ENCODE results near the gene MOGAT2.
"Not testable (repeated sequence)": the region's sequence is repeated elsewhere in the genome, so short reads cannot be mapped to it uniquely, and the experiment has no call there.

MOGAT2 gene

DNA sequence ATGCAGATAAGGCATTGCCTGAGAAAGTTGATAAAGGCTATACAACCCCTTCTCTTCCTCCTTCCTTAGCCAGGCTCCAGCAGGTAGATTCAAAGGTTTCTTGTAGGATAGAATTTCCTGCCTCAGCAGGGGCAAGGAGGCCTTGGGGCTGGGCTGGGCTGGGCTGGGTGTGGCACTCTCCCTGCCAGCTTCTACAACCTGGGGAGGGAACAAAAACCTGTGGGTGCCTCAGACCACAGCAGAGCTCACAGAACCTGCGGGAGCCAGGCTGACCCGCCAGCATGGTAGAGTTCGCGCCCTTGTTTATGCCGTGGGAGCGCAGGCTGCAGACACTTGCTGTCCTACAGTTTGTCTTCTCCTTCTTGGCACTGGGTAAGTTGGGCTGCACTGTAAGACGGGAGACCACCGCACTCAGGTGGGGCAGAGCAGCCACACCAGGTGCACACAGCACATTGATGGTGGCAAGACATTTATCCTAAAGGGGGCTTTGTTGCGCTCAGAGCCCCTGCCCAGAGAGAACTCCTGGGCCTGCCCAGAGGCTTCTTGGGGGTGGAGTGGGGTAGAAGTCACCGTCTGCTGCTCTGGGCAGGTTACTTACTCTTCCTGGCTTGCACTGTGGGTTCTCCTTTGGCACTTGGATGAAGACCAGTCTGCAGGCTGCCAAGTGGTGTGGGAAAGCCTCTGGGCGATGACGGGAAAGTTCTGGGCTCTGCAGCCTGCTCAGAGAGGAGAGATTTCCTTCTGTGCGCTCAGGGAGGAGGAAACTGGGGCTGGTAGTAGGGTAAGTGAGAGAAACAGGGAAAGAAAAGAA lies at the start of gene MOGAT2:
Gene MOGAT2, plus strand, starts transcription at position 231 of the 811 bp plus-strand sequence. Its CDS starts 51 bp downstream, at position 282.
- DNase-seq, result no peak

DNA sequence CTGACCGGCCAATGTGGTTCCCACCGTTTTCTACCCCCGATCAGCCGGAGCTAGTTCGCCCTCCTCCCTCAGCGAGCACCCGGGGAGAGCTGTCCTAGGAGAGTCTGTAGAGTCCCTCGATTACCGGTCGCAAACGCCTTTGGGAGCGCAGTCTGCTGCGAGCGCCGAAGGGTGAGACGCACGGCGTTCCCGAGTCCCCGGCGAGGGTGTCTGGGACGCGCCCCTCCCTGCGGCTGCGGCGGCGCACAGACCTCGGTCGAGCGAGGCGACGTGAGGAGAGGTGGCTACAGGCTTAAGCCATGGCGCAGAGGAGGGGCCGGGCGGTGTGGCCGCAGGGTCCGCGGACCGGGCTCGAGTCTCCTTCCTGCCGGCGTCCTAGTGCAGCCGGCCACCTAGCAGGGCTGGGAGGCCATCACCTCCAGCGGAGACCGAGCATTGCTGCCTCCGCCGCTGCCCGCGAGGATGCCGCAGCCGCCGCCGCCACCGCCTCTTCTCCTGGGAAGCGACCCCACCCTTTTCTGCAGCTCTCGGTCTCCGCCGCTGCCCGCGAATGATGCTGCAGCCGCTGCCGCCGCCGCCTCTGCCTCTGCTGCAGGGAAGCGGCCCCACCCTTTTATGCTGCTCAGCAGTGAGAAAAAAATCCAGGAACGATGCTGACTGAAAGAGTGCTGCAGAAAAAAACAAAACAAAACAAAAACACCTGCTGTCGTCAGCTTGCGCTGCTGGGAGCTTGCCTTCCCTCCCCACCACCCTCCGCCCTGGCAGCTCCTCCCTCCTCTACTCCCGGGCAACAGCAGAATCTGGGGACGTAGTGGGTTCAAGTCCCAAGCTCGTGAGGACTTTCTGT lies 49.0 kb upstream of the MOGAT2 start, which contains the start of gene MAP6:
Gene MAP6, minus strand, starts transcription at position 588 of the 847 bp plus-strand sequence. CDS start 669 bp downstream, outside the sequence.
- peak; percentile 84 for DNase-seq

DNA sequence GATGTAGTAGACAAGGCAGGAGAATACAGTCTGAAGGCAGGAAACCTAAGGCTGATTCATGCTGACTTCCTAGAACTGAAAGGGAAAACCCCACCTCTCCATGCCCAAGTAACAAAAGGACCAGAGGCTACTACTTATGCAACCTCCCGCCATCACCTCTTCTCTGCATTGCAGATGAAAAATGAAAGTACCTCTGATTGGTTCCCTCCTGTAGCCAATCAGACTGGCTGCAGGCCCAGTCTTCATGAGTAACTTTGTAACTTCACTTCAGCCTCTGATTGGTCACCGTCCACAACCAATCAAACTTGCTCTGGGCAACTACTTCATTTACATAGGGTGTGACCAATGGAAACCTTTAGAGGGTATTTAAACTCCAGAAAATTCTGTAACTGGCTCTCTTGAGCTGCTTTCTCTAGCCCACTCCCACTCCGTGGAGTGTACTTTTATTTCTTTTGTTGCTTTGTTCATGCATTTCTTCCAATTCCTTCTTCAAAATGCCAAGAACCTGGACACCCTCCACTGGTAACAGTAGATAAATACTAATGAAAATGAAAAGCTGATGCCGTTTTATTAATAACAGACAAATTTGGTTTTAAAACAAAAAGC lies 43.6 kb upstream of the MOGAT2 start:
- no peak for DNase-seq

DNA sequence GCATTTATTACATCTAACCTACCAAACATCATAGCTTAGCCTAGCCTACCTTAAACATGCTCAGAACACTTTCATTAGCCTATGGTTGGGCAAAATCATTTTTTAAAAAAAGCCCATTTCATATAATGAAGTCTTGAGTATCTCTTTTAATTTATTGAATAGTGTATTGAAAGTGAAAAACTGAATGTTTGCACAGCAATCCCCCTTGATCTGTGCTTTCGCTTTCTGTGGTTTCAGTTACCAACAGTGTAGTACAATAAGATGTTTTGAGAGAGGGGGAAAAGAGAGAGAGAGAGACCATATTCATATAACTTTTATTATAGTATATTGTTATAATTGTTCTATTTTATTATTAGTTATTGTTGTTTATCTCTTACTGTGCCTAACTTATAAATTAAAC lies 40.4 kb upstream of the MOGAT2 start:
- no peak for DNase-seq

DNA sequence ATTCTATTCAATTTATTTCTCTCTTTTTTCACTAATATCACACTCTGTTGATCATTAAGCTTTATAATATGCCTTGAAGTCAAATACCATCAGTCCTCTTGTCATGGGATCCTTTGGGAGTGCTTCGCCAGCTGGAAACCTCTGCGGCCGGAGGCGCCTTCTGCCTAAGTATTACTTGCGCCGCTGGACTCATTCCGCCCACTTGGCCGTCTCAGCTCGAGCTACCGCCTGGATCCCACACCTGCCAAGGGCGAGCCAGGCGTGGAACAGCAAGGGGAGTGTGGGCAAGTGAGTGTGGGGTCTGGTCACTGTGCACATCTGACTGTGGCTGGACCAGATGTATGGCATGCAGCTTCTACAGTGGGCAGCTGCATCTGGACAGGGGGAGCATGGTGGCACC lies 39.7 kb upstream of the MOGAT2 start:
- DNase-seq, result no peak

DNA sequence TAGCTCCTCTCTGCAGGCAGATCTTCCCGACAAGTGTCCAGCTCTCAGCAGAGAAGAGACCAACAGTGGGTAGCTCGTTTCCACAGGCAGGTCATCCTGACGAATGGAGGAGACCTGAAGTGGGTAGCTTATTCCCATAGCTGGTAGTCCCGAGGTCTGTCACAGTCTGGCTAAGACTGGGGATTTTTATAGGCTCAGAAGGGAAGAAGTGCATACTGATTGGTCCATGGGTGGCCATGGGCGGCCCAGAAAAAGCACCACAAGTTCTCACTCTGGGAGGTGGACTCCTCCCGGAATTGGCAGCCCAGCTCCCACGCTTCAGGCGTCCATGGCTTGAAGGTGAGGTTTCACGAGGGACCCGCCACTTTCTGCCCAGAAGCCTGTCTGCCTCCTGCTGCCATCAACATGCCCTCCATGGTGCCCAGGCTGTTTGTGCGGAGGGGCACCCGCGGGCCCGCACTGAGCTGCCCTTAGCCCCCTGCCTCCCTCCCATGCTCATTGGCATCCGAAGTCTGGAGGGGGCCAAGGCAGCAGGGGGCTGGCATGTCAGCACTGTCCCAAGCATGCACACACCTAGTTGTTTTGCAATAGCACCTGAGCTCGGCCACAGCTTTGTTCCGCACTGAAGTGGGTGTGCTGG lies 38.9 kb upstream of the MOGAT2 start:
- no peak for DNase-seq

DNA sequence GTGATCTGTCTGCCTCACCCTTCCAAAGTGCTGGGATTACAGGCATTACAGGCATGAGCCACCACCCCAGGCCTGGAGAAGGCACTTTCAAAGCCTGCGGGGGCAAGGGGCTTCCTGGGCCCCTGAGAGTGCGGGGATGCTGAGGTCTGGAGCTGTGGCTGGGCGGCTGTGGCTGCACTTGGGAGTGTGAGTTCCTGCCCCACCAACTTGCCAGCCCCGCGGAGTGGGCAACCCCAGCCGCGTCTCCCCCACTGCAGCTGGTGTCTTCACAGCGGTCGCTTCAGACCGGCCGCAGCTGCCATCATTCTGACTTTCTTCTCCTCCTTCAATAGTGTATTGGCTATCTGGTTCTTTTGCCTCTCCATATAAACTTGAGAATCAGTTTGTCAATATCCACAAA lies 38.1 kb upstream of the MOGAT2 start:
- DNase-seq, result no peak

DNA sequence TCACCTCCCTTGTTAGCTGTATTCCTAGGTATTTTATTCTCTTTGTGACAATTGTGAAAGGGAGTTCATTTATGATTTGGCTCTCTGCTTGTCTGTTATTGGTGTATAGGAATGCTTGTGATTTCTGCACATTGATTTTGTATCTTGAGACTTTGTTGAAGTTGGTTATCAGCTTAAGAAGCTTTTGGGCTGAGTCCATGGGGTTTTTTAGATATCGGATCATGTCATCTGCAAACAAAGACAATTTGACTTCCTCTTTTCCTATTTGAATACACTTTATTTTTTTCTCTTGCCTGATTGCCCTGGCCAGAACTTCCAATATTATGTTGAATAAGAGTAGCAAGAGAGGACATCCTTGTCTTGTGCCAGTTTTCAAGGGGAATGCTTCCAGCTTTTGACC lies 33.8 kb upstream of the MOGAT2 start:
- DNase-seq, result not testable (repeated sequence)

DNA sequence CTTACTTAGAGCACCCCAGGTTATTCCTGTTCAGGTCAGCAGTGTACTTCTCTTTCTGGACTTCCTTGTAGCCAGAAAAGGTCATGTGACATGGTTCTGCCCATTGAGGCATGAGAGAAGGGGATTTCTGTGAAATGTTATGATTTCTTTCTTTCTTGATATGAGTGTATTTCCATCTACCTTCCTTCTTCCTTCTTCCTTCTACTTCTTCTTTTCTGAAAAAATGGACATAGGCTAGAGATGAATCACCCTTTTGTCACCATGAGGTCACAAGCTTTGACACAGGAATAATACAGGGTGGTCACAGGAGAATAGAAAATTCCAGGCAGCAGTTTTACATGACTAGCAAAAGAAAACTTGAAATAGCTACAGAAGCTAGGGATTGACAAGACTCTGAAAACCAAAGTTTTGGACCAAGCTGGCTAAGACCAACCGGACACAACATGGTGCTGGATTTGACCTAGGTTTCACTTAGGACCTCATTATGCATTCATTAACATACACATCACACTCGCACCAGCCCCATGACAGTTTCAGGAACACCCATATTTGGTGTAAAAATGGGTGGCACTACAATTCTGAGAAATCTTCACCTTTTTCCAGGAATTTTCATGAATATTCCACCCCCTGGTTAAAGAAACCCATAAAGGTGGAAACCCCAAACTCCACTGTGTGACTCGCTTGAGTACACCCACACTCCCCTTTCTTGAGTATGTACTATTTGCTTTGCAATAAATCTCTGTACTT lies 27.6 kb upstream of the MOGAT2 start:
- no peak for DNase-seq

DNA sequence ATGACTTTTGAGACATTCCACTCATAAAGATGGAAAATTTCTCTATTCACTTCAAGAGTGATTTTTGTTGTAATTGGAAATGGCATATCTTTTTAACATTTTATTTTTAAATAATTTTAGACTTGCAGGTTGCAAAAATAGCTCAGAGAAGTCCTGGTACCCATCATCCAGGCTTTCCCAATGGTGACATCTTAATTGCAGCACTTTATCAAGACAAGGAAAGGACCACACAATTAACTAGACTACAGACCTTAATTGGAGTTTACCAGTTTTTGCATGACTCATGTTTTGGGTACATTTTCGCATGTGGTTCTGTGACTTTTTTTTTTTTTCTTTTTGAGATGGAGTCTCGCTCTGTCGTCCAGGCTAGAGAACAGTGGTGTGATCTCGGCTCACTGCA lies 25.8 kb upstream of the MOGAT2 start:
- no peak for DNase-seq

DNA sequence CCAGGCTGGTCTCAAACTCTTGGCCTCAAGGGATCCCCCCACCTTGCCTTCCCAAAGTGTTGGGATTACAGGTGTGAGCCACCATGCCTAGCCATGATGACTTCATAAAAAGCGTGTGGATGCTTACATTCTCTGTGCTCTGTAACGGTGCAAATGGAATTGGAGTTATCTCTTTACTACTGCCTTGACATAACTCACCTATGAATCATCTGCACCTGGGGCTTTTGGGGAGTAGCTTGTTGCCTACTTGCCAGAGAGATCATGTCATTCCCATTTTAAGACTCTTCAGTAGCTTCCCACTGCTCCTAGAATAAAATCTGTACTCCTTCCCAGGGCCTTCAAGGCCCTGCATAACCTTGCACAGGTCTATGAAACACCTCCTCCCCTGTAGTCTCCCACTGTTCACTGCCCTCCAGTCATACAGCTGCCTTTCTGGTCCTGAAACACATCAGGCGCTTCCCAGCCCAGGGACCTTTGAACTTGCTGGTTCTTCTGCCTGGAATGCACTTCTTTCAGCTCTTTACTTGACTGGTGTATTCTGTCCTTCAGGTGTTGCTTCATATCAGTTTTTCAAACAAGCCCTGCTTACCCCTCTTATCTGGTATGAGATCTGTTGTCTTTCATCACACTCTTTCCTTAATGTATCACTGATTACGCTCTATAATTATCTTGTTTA lies 19.6 kb upstream of the MOGAT2 start:
- DNase-seq, result no peak

DNA sequence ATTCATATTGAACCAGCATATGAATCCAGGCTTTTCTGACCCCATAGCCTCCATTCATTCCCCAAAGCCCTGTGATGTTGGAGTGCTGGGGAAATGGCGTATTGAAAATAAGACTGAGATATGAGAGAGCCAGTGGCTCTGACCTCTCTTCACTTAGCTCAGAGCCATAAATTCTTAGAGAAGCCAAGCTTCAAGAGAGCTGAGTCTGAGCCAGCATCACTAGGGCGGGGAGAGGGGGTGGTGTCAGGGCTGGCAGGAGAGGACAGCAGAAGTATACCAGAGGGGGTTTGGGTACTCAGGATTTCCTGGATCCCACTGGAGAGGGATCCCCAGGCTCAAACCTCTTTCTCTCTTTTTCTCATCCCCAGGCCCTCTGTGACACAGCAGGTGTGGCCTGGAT lies 16.7 kb upstream of the MOGAT2 start:
- no peak for DNase-seq

DNA sequence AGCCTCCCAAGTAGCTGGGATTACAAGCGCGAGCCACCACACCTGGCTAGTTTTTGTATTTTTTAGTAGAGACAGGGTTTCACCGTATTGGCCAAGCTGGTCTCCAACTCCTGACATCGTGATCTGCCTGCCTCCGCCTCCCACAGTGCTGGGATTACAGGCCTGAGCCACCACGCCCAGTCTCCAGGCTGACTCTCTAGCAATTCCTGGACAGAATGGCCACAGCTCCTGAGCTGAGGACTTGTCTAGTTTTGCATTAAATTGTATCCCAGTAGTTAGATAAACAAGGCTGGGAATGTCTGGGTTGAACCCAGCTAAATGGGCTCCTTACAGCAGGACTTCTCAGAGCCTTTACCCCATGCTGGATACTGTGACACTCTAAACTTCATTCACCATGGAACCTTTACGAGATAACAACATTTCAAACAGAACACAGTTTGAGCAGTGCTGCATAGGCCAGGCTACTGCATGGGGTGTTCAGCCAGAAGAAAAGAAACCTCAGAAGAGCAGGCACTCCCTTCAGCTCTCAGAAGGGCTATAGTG lies 13.9 kb upstream of the MOGAT2 start:
- DNase-seq, result no peak

DNA sequence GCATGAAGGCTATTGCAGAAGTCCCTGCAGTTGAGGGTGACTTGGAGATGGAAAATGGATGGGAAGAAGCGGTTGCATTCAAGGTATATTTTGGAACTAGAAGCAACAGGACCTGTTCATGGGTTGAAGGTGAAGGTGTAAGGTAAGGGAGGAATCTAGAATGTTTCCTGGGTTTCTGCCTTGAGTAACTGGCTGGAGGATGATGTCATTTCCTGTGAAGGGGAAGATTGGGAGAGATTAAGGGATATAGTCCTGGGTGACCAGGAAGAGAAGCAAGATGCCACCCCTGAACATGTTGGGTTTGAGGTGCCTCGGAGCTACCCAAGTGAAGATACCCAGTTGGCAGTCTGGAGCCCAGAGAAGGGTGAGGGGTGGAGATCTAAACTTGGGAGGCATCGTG lies 12.1 kb upstream of the MOGAT2 start:
- DNase-seq, result no peak

DNA sequence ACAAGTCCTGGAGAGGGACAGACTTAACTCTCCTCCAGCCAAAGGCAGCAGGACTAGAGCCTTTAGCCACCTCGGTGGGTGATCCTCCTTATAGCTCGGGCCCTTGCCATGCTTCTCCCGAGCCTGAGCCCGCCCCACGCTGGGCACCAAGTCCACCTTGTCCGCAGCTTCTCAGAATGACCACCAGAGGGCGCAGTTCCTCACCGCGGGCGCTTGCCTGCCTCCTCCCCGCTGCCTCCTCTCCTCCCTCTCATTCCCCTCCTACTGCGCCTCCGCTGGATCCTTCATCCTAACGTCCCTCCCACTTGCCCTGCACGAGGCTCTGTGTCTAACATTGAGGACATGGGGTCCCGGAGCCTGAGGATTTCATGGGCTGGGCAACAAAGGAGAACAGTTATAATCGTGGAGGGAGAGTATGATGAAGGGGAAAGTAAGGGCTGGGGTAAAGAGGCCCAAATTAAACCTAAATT lies 11.3 kb upstream of the MOGAT2 start:
- DNase-seq, result peak; percentile 41

DNA sequence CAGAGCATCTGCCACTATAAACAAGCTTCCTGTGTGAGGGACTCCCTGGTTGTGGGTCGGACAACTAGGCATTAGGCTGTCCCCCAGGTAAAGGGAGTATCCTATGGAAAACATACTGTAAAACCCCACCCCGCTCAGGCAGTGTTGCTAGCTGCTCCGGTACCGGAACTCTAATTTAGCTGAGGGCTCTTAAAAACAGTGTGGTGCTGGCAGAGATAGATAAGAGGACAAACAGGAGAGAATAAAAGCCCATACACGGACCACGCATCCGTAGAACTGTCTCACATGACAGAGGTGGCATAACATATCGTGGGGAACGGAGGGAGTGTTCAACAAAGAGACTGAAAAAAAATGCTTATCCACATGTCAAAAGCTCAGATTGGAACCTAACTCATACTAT lies 3.4 kb upstream of the MOGAT2 start:
- DNase-seq, result peak; percentile 23

DNA sequence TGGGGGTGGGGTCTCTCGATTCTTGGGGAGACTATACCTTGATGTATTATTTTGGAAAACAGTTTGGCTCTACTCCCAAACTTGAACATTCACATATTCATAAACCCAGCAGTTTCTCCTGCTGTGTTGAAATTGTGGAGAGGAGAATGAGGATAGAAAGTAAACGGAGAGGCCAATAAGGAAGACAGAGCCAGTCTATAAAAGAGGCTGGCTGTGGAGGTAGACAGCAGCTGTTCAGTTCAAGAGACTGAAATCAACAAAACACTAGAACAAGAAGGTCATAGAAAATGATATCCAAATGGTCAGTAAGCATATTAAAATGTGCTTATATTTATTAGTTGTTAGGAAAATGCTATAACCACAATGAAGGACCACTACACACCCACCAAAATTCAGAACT lies 1.9 kb upstream of the MOGAT2 start:
- DNase-seq, result no peak

DNA sequence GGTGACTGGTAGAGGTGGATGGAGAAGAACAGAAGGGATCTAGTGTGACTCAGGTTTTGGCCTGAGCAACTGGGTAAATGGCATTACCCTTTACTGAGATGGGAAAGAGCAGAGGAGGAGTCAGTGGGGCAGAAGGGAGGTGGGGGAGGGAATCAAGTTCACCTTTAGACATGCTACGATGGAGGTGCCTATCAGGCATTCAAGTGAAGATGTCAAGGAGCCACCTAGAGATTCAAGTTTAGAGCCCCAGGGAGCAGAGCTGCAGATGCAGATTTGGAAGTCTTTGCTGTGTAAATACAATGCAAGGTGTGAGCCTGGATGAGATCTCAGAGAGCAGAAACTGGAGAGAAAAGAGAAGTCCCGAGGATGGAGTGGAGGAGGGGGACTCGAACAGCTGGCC lies 979 bp upstream of the MOGAT2 start:
- no peak for DNase-seq

DNA sequence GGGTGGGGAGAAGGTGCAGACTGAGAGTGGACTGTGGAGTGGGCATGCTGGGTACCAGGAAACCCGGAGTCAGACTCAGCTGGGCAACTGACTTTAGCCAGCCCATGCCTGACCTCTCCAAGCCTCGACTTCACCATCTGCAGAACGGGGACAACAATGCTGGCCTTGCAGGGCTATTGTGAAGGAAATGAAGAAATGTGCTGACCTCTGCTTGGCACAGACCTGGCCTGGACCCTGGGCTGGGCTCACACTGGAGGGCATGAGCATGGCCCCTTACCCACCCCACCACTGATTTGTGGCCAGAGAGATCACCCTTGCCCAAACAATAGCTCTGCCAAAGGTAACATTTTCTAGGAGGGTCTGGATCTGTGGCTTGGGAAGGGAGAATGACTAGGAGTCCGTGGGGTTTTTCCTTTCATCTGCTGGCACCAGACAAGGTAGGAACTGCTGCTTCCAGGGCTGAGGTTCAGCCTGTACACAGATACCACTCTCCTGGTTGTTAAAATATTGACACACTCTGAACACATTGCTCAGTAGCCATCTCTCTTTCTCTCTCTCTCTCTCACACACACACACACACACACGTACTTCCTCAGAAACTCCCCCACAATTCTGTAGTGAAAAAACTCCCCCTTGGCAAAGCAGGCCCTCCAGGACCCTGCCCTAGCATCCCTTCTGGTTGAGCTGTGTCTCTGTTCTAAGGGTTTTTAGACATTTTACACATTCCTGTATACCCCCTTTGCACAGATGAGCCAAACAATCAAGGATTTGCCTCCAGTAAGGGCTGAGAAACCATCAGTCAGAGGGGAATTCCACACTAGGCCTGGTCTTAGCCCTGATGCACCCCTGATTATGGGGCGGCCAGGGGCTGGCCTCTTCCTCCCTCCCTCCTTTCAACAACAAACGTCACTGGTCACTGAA lies 1.0 kb downstream of the MOGAT2 start:
- no peak for DNase-seq

All from NCI-H2227 treated with DMSO at 0.1 percent for 48 hours (cell line).